Activated T-helper 1 cell treated with Interleukin-2 at 50 U/mL for 16 hours (primary cell): Measurements from ENCODE around the gene RIN1.
"Not testable (repeated sequence)": the region's sequence is repeated elsewhere in the genome, so short reads cannot be mapped to it uniquely, and the experiment has no call there.

Source experiments
- DNase-seq: peaks from one replicate; pipeline ENCODE4 v3.0.0-alpha.2; 2020; ENCODE audit warnings: low read depth

RIN1 gene

GRCh38 chr11:66334605-66335442 is 1.4 kb downstream of the RIN1 start:
- no peak for DNase-seq

- no peak for DNase-seq
Measured at GRCh38 chr11:66333896-66334604, 2.2 kb downstream of the RIN1 start.

GRCh38 chr11:66333220-66333877 is 2.9 kb downstream of the RIN1 start:
- no peak for DNase-seq

GRCh38 chr11:66332371-66333219 is 3.6 kb downstream of the RIN1 start:
- no peak for DNase-seq

GRCh38 chr11:66331542-66332370 is 4.5 kb downstream of the RIN1 start:
- DNase-seq, result no peak

GRCh38 chr11:66330931-66331330 is 5.3 kb downstream of the RIN1 start:
- DNase-seq, result no peak

- DNase-seq, result no peak
Measured at GRCh38 chr11:66329165-66329673, 7.0 kb downstream of the RIN1 start.

GRCh38 chr11:66328302-66329144 is 7.7 kb downstream of the RIN1 start:
- peak; percentile 67 for DNase-seq

GRCh38 chr11:66328031-66328301 is 8.3 kb downstream of the RIN1 start:
- DNase-seq, result no peak

GRCh38 chr11:66327171-66328030 is 8.8 kb downstream of the RIN1 start:
- no peak for DNase-seq

GRCh38 chr11:66326261-66327111 is 9.7 kb downstream of the RIN1 start:
- no peak for DNase-seq

GRCh38 chr11:66325263-66325671 is 11.0 kb downstream of the RIN1 start:
- DNase-seq, result no peak

- DNase-seq, result no peak
Measured at GRCh38 chr11:66324664-66325063, 11.6 kb downstream of the RIN1 start.

- no peak for DNase-seq
Measured at GRCh38 chr11:66323684-66324083, 12.6 kb downstream of the RIN1 start.

- no peak for DNase-seq
Measured at GRCh38 chr11:66322732-66323427, 13.4 kb downstream of the RIN1 start.

- DNase-seq, result no peak
Measured at GRCh38 chr11:66321606-66322005, 14.6 kb downstream of the RIN1 start.

- not testable (repeated sequence) for DNase-seq
Measured at GRCh38 chr11:66320748-66321147, 15.5 kb downstream of the RIN1 start.

GRCh38 chr11:66320289-66320688 is 15.9 kb downstream of the RIN1 start:
- DNase-seq, result not testable (repeated sequence)
